ENCODE data around the gene ACAD8. TPM values are rescaled to one million over a fixed set of nuclear protein-coding genes. Genes with fewer than 3 reads are reported as not detected.
A peak's percentile ranks its signal among the peaks of the same experiment; 100 is the strongest.

ACAD8 gene
- total RNA-seq, 1 donor from 2014 or later: 13.0 TPM

DNA sequence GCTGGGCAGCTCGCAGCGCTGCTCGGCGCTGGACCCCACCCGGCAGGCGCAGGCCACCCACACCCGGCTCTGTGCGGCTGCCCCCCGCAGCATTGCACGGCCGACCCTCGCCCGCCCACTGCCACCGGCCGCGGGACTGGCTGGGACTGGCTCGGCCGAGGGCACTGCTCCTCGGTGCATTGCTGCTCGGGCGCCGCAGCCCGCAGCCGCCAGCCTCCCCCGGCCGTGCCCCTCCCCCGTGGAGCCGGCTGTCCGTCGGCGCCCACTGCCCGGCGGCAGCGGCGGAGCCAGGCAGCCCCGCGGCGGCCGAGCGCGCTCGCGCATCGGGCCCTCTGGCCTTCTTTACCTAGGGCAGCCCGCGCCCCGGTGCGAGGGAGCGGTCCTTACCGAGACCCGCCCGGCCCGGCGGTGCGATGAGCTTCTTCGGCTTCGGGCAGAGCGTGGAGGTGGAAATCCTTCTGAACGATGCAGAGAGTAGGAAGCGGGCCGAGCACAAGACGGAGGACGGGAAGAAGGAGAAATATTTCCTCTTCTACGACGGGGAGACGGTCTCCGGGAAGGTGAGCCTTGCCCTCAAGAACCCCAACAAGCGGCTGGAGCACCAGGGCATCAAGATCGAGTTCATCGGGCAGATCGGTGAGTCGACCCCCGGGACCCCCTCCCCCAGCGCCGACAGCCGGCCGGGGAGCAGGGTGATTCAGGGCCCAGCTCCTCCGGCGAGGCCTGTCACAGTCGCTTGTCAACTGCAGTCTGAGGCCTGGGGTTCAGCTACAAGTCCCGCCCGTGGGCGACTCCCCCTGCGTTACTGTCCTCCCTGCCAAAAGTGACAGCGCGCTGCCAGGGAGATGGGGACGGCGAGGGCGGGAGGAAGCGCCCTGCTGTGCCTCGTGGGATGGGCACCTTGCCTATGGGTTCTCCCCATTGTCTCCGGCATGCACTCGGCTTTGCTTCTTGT, 28.4 kb upstream of the ACAD8 start:
- no peaks in the 10 kb centered on the region for H3K9me3 ChIP-seq (ENCODE audit: control insufficient read depth in 3 of 3, low read length in 3 of 3)
- H3K4me3 ChIP-seq (ENCODE audit: low read length in 3 of 3): peak overlapping the region; percentile 90 to 98 (median 92)
- peak overlapping the region; percentile 82 to 96 (median 86) for H3K9ac ChIP-seq (ENCODE audit: low read depth in 1 of 3, low read length in 3 of 3)
- H3K27me3 ChIP-seq (ENCODE audit: control insufficient read depth in 3 of 3, insufficient read depth in 3 of 3, low read length in 3 of 3): no peaks in the 10 kb centered on the region
- H3K27ac ChIP-seq (ENCODE audit: low read depth, low read length): peak overlapping the region; percentile 97
- H3K4me1 ChIP-seq (ENCODE audit: control insufficient read depth in 3 of 3, insufficient read depth in 3 of 3, low read length in 3 of 3): peaks cover 24 to 44% (median 33%) of the 10 kb centered on the region in 3 donors
- peaks cover 0 to under 1% (median 0%) of the 10 kb centered on the region in 3 donors for H3K36me3 ChIP-seq (ENCODE audit: control insufficient read depth in 3 of 3, insufficient read depth in 3 of 3, low read length in 3 of 3)

DNA sequence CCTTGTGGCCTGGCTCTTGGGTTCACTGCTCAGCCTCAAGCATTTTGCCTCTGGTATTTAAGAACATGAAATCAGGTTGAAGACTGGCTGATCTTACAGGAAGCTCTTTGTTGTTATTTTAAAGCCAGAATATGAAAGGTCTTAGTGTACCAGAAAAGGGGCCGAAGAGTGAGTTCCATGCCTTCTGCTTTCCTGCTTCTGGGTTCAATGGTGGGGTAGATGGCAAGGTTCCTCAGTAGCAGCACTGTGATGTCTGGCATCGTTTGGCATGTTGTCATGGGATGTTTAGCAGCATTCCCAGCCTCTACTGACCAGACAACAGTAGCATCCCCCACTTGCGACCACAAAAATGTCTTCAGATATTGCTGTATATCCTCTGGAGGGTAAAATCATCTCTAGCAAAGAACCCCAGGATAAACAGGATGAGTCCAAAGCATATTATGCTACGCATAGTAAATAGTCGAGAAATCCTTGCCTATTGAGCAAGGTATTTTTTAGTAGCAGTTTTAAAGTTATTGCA, 26.5 kb upstream of the ACAD8 start:
- Histone ChIP-seq H3K9ac (ENCODE audit: low read depth in 1 of 3, low read length in 3 of 3) (peak overlapping the region in 2 of 3 donors; percentile 28 to 37), H3K36me3 (ENCODE audit: control insufficient read depth in 3 of 3, insufficient read depth in 3 of 3, low read length in 3 of 3) (peaks cover 0 to 3% (median 0%) of the 10 kb centered on the region in 3 donors), H3K9me3 (ENCODE audit: control insufficient read depth in 3 of 3, low read length in 3 of 3) (no peaks in the 10 kb centered on the region), H3K27ac (ENCODE audit: low read depth, low read length) (no peak overlapping the region), H3K27me3 (ENCODE audit: control insufficient read depth in 3 of 3, insufficient read depth in 3 of 3, low read length in 3 of 3) (no peaks in the 10 kb centered on the region), H3K4me3 (ENCODE audit: low read length in 3 of 3) (no peak overlapping the region), H3K4me1 (ENCODE audit: control insufficient read depth in 3 of 3, insufficient read depth in 3 of 3, low read length in 3 of 3) (peaks cover 32 to 52% (median 33%) of the 10 kb centered on the region in 3 donors)

GRCh38 chr11:134228625-134229024, 24.7 kb upstream of the ACAD8 start:
- peaks cover 0 to 3% (median 0%) of the 10 kb centered on the region in 3 donors for H3K36me3 ChIP-seq (ENCODE audit: control insufficient read depth in 3 of 3, insufficient read depth in 3 of 3, low read length in 3 of 3)
- H3K9ac ChIP-seq (ENCODE audit: low read depth in 1 of 3, low read length in 3 of 3): no peak overlapping the region
- H3K4me1 ChIP-seq (ENCODE audit: control insufficient read depth in 3 of 3, insufficient read depth in 3 of 3, low read length in 3 of 3): peaks cover 25 to 54% (median 25%) of the 10 kb centered on the region in 3 donors
- H3K27ac ChIP-seq (ENCODE audit: low read depth, low read length): no peak overlapping the region
- H3K27me3 ChIP-seq (ENCODE audit: control insufficient read depth in 3 of 3, insufficient read depth in 3 of 3, low read length in 3 of 3): no peaks in the 10 kb centered on the region
- no peak overlapping the region for H3K4me3 ChIP-seq (ENCODE audit: low read length in 3 of 3)
- H3K9me3 ChIP-seq (ENCODE audit: control insufficient read depth in 3 of 3, low read length in 3 of 3): no peaks in the 10 kb centered on the region

DNA sequence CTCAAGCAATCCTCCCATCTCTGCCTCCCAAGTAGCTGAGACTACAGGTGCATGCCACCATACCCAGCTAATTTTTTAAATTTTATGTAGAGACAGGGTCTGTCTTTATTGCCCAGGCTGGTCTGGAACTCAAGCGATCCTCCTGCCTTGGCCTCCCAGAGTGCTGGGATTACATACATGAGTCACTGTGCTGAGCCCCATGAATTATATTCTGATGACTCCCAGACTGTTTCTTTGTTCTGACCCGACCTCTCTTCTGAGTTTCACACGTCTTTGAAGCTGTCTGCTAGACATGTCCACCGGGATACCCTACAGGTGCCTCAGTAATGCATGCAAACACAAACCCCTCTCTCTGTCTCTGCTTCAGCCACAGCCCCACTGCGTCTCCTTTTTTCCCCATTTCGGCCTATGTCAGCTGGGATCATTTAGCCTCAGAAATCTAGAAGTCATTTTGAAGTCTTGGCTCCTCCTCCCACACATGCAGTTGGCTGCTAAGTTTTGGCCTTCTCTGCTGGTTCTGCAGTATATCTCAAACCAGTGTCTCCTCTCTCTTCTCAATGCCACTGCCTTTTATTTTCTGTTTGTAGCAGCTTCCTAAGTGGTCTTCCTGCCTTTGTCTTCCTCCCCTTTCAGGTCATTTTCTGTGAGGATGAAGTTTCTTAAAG, 24.1 kb upstream of the ACAD8 start:
- Histone ChIP-seq H3K27me3 (ENCODE audit: control insufficient read depth in 3 of 3, insufficient read depth in 3 of 3, low read length in 3 of 3) (no peaks in the 10 kb centered on the region), H3K4me1 (ENCODE audit: control insufficient read depth in 3 of 3, insufficient read depth in 3 of 3, low read length in 3 of 3) (peaks cover 25 to 54% (median 25%) of the 10 kb centered on the region in 3 donors), H3K9me3 (ENCODE audit: control insufficient read depth in 3 of 3, low read length in 3 of 3) (no peaks in the 10 kb centered on the region), H3K9ac (ENCODE audit: low read depth in 1 of 3, low read length in 3 of 3) (no peak overlapping the region), H3K4me3 (ENCODE audit: low read length in 3 of 3) (no peak overlapping the region), H3K36me3 (ENCODE audit: control insufficient read depth in 3 of 3, insufficient read depth in 3 of 3, low read length in 3 of 3) (peaks cover 0 to 3% (median 2%) of the 10 kb centered on the region in 3 donors), H3K27ac (ENCODE audit: low read depth, low read length) (no peak overlapping the region)

DNA sequence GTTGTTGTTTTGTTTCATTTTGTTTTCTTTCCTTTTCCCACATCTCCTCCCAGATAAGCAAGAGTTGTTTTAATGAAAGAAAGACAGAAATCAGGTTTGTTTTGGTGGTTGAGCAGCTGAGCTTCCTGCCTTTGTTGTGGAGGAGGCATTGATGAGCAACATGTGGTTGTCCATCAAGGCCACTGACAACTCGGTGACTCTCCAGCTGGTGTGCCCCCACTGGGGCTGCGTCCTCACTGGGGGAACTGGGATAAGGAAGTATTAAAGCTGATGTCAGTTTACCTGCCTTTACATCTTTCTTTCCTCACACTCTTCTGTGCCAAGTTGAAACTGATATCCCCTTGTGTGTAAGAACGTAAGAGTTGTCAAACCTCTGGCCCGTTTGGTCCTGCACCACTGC, 23.0 kb upstream of the ACAD8 start:
- no peaks in the 10 kb centered on the region for H3K9me3 ChIP-seq (ENCODE audit: control insufficient read depth in 3 of 3, low read length in 3 of 3)
- H3K36me3 ChIP-seq (ENCODE audit: control insufficient read depth in 3 of 3, insufficient read depth in 3 of 3, low read length in 3 of 3): peaks cover 7 to 9% (median 9%) of the 10 kb centered on the region in 3 donors
- H3K4me3 ChIP-seq (ENCODE audit: low read length in 3 of 3): no peak overlapping the region
- H3K4me1 ChIP-seq (ENCODE audit: control insufficient read depth in 3 of 3, insufficient read depth in 3 of 3, low read length in 3 of 3): peaks cover 23 to 49% (median 23%) of the 10 kb centered on the region in 3 donors
- H3K27ac ChIP-seq (ENCODE audit: low read depth, low read length): no peak overlapping the region
- H3K9ac ChIP-seq (ENCODE audit: low read depth in 1 of 3, low read length in 3 of 3): no peak overlapping the region
- H3K27me3 ChIP-seq (ENCODE audit: control insufficient read depth in 3 of 3, insufficient read depth in 3 of 3, low read length in 3 of 3): no peaks in the 10 kb centered on the region

- H3K36me3 ChIP-seq (ENCODE audit: control insufficient read depth in 3 of 3, insufficient read depth in 3 of 3, low read length in 3 of 3): peaks cover 7 to 18% (median 10%) of the 10 kb centered on the region in 3 donors
- H3K27me3 ChIP-seq (ENCODE audit: control insufficient read depth in 3 of 3, insufficient read depth in 3 of 3, low read length in 3 of 3): no peaks in the 10 kb centered on the region
- H3K9me3 ChIP-seq (ENCODE audit: control insufficient read depth in 3 of 3, low read length in 3 of 3): no peaks in the 10 kb centered on the region
- H3K4me1 ChIP-seq (ENCODE audit: control insufficient read depth in 3 of 3, insufficient read depth in 3 of 3, low read length in 3 of 3): peaks cover 6 to 32% (median 8%) of the 10 kb centered on the region in 3 donors
- H3K4me3 ChIP-seq (ENCODE audit: low read length in 3 of 3): no peak overlapping the region
- no peak overlapping the region for H3K27ac ChIP-seq (ENCODE audit: low read depth, low read length)
- H3K9ac ChIP-seq (ENCODE audit: low read depth in 1 of 3, low read length in 3 of 3): no peak overlapping the region
These were observed 21.3 kb upstream of the ACAD8 start for GRCh38 chr11:134231958-134232659.

- H3K27me3 ChIP-seq (ENCODE audit: control insufficient read depth in 3 of 3, insufficient read depth in 3 of 3, low read length in 3 of 3): no peaks in the 10 kb centered on the region
- H3K27ac ChIP-seq (ENCODE audit: low read depth, low read length): no peak overlapping the region
- no peak overlapping the region for H3K9ac ChIP-seq (ENCODE audit: low read depth in 1 of 3, low read length in 3 of 3)
- no peak overlapping the region for H3K4me3 ChIP-seq (ENCODE audit: low read length in 3 of 3)
- peaks cover 4 to 23% (median 8%) of the 10 kb centered on the region in 3 donors for H3K4me1 ChIP-seq (ENCODE audit: control insufficient read depth in 3 of 3, insufficient read depth in 3 of 3, low read length in 3 of 3)
- H3K9me3 ChIP-seq (ENCODE audit: control insufficient read depth in 3 of 3, low read length in 3 of 3): no peaks in the 10 kb centered on the region
- H3K36me3 ChIP-seq (ENCODE audit: control insufficient read depth in 3 of 3, insufficient read depth in 3 of 3, low read length in 3 of 3): peaks cover 10 to 25% (median 13%) of the 10 kb centered on the region in 3 donors
These were observed 19.6 kb upstream of the ACAD8 start for GRCh38 chr11:134233729-134234179.

DNA sequence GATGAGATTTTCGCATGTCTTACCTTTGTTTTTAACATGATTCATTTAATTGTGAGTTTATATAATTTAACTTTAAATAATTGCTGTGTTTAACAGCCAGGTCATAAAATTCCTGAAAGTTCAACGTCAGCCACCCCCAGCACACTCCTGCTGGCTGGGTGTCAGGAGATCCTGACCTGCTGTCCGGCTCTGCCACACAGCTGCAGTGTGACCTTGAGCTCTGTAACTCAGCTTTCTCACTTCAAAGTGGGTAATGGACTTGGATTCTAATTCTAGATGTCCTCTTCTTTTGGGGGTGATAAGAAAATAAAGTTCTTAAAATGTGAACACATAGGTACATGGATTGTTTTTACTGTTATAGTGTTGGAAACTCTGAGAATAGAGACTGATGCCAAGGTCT, 18.0 kb upstream of the ACAD8 start:
- no peaks in the 10 kb centered on the region for H3K9me3 ChIP-seq (ENCODE audit: control insufficient read depth in 3 of 3, low read length in 3 of 3)
- no peak overlapping the region for H3K4me3 ChIP-seq (ENCODE audit: low read length in 3 of 3)
- peaks cover 22 to 40% (median 27%) of the 10 kb centered on the region in 3 donors for H3K36me3 ChIP-seq (ENCODE audit: control insufficient read depth in 3 of 3, insufficient read depth in 3 of 3, low read length in 3 of 3)
- H3K4me1 ChIP-seq (ENCODE audit: control insufficient read depth in 3 of 3, insufficient read depth in 3 of 3, low read length in 3 of 3): peaks cover 0 to 15% (median 5%) of the 10 kb centered on the region in 3 donors
- H3K9ac ChIP-seq (ENCODE audit: low read depth in 1 of 3, low read length in 3 of 3): no peak overlapping the region
- H3K27me3 ChIP-seq (ENCODE audit: control insufficient read depth in 3 of 3, insufficient read depth in 3 of 3, low read length in 3 of 3): no peaks in the 10 kb centered on the region
- no peak overlapping the region for H3K27ac ChIP-seq (ENCODE audit: low read depth, low read length)

GRCh38 chr11:134236834-134237556, 16.4 kb upstream of the ACAD8 start:
- Histone ChIP-seq H3K9me3 (ENCODE audit: control insufficient read depth in 3 of 3, low read length in 3 of 3) (no peaks in the 10 kb centered on the region), H3K27me3 (ENCODE audit: control insufficient read depth in 3 of 3, insufficient read depth in 3 of 3, low read length in 3 of 3) (no peaks in the 10 kb centered on the region), H3K4me1 (ENCODE audit: control insufficient read depth in 3 of 3, insufficient read depth in 3 of 3, low read length in 3 of 3) (peaks cover 0 to 9% (median 0%) of the 10 kb centered on the region in 3 donors), H3K9ac (ENCODE audit: low read depth in 1 of 3, low read length in 3 of 3) (no peak overlapping the region), H3K27ac (ENCODE audit: low read depth, low read length) (no peak overlapping the region), H3K36me3 (ENCODE audit: control insufficient read depth in 3 of 3, insufficient read depth in 3 of 3, low read length in 3 of 3) (peaks cover 32 to 52% (median 39%) of the 10 kb centered on the region in 3 donors), H3K4me3 (ENCODE audit: low read length in 3 of 3) (no peak overlapping the region)
